PC-9 (cell line): Measurements from ENCODE around the gene RIMBP2. TPM values are rescaled to one million over a fixed set of nuclear protein-coding genes. Genes with fewer than 3 reads are reported as not detected.

Experiments used
- BruUV-seq: library from RNA; stranded (reverse); fragments of 400-500 nt; replicated peaks from 2 replicates; lab custom pipeline; 2021; lab: Mats Ljungman, UMichigan
- CTCF ChIA-PET: fragments of 300-600 bp; sonication (Branson Sonifier 250); formaldehyde crosslinking; loops from one replicate; lab custom pipeline; 2022; ENCODE audit warnings: antibody characterized with exemption; lab: Charles Lee
- POLR2A ChIA-PET: fragments of 300-600 bp; sonication (Branson Sonifier 250); formaldehyde crosslinking; loops from one replicate; lab custom pipeline; 2022; ENCODE audit warnings: antibody characterized with exemption; ENCODE audit not compliant: unreplicated experiment; lab: Charles Lee
- DNase-seq, 2 experiments: peaks; one replicate each; pipeline versions ENCODE4 v3.0.0 to v3.0.0-alpha.2; 2015 to 2022; ENCODE audit warnings: mixed read lengths in 1 of 2
- H2AFZ ChIP-seq: fragments of 200-600 bp; sonication (generic); 2 replicates; pipeline ENCODE4 v1.8.1; 2017; ENCODE audit warnings: antibody characterized with exemption
- H3F3A ChIP-seq: fragments of 200-600 bp; sonication (generic); 2 replicates; pipeline ENCODE4 v1.8.1; 2017; ENCODE audit warnings: antibody characterized with exemption, mild to moderate bottlenecking, low read depth; ENCODE audit not compliant: insufficient read depth
- H3K27ac ChIP-seq: fragments of 200-600 bp; sonication (generic); 2 replicates; pipeline ENCODE4 v1.6.1; 2016; ENCODE audit warnings: mixed run types
- H3K27me3 ChIP-seq: fragments of 200-600 bp; sonication (generic); 2 replicates; pipeline ENCODE4 v1.6.1; 2016; ENCODE audit warnings: low read depth, mixed run types; ENCODE audit not compliant: insufficient read depth
- H3K36me3 ChIP-seq: fragments of 200-600 bp; sonication (generic); 2 replicates; pipeline ENCODE4 v1.6.1; 2016; ENCODE audit warnings: low read depth, mixed run types
- H3K4me1 ChIP-seq: fragments of 200-600 bp; sonication (generic); replicated peaks from 2 replicates; pipeline ENCODE4 v1.6.1; 2016; ENCODE audit warnings: mixed run types; ENCODE audit not compliant: insufficient read depth
- H3K4me2 ChIP-seq: fragments of 200-600 bp; sonication (generic); 2 replicates; pipeline ENCODE4 v1.6.1; 2017; ENCODE audit warnings: mixed run types
- H3K4me3 ChIP-seq: fragments of 200-600 bp; sonication (generic); 2 replicates; pipeline ENCODE4 v1.6.1; 2016; ENCODE audit warnings: mixed run types
- H3K79me2 ChIP-seq: fragments of 200-600 bp; sonication (generic); 2 replicates; pipeline ENCODE4 v1.6.1; 2017; ENCODE audit warnings: low read depth, mixed run types
- H3K9me2 ChIP-seq: fragments of 200-600 bp; sonication (generic); 2 replicates; pipeline ENCODE4 v1.8.1; 2017; ENCODE audit warnings: mild to moderate bottlenecking; ENCODE audit not compliant: insufficient read depth
- H3K9me3 ChIP-seq: fragments of 200-600 bp; sonication (generic); 2 replicates; pipeline ENCODE4 v1.8.1; 2016; ENCODE audit warnings: low read depth; ENCODE audit not compliant: insufficient read depth
- H4K20me1 ChIP-seq: fragments of 200-600 bp; sonication (generic); 2 replicates; pipeline ENCODE4 v1.8.1; 2017; ENCODE audit not compliant: insufficient read depth
- EZH2 ChIP-seq: fragments of 200-600 bp; sonication (generic); IDR thresholded peaks from 2 replicates; pipeline ENCODE4 v1.8.0; 2017; ENCODE audit warnings: antibody characterized with exemption, low read depth
- intact Hi-C: fragments of 100-400 bp; cut with micrococcal nuclease; formaldehyde crosslinking; loops from one replicate; pipeline ENCODE4 v1.10.0; 2022; ENCODE audit not compliant: unreplicated experiment
- total RNA-seq: library from RNA; stranded (reverse); gene quantifications from 2 replicates; pipeline ENCODE4 v1.2.3, GENCODE V29; 2021
- TF ChIP-seq, protein P1 (sequence below): fragments of 200-600 bp; sonication (generic); conservative IDR thresholded peaks from 2 replicates; pipeline ENCODE4 v1.6.1; 2017; ENCODE audit warnings: mixed run types, antibody characterized with exemption, mild to moderate bottlenecking, moderate library complexity

The RIMBP2 gene
- total RNA-seq, 1 experiment from 2014 or later, result not detected

DNA sequence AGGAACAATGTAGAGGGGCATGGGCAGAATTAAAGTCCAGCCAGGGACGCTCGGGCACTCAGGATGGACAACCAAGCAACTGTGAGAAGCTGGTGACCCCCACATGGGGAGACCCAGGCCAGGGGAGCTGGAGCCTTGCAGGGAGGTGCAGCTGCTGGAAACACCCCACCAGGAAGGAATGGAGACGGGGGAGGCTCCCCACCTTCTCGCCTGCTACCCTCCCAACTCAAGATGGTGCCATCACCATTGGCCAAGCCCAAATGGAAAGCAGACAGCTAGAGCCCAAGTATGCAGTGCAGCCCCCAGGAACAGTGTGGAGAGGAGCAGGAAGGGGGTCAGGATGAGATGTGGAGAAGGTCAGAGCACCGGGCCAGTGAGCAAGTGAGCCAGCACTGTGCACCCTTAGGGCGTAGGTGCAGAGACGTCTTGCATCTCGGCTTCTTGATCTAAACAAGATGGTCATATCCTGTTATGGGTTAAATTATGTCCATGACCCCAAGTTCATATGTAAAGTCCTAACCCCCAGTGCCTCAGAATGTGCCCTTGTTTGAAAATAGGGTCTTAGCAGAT, 159.5 kb downstream of the RIMBP2 start:
- TF ChIP-seq EZH2, result no peak
- TF ChIP-seq, protein P1, sequence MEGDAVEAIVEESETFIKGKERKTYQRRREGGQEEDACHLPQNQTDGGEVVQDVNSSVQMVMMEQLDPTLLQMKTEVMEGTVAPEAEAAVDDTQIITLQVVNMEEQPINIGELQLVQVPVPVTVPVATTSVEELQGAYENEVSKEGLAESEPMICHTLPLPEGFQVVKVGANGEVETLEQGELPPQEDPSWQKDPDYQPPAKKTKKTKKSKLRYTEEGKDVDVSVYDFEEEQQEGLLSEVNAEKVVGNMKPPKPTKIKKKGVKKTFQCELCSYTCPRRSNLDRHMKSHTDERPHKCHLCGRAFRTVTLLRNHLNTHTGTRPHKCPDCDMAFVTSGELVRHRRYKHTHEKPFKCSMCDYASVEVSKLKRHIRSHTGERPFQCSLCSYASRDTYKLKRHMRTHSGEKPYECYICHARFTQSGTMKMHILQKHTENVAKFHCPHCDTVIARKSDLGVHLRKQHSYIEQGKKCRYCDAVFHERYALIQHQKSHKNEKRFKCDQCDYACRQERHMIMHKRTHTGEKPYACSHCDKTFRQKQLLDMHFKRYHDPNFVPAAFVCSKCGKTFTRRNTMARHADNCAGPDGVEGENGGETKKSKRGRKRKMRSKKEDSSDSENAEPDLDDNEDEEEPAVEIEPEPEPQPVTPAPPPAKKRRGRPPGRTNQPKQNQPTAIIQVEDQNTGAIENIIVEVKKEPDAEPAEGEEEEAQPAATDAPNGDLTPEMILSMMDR, result no peak
- no peaks in the 10 kb centered on the region for H4K20me1 ChIP-seq
- no peaks in the 10 kb centered on the region for H3K9me2 ChIP-seq
- H3K27ac ChIP-seq, result no peak overlapping the region
- ChIA-PET POLR2A (no interaction called here), CTCF (no interaction called here)
- BruUV-seq, result no TSS peak
- H3K4me2 ChIP-seq, result no peak overlapping the region
- DNase-seq, result no peak
- peaks cover 63% of the 10 kb centered on the region for H3K27me3 ChIP-seq
- no peaks in the 10 kb centered on the region for H3K4me1 ChIP-seq
- no peaks in the 10 kb centered on the region for H3K36me3 ChIP-seq
- H3K4me3 ChIP-seq, result no peak overlapping the region
- intact Hi-C loops, result no loop called here
- H3K79me2 ChIP-seq, result no peaks in the 10 kb centered on the region
- no peaks in the 10 kb centered on the region for H3F3A ChIP-seq
- H2AFZ ChIP-seq, result no peak overlapping the region
- no peaks in the 10 kb centered on the region for H3K9me3 ChIP-seq

GRCh38 chr12:130555628-130556485, 160.2 kb downstream of the RIMBP2 start:
- ChIA-PET CTCF (no interaction called here), POLR2A (no interaction called here)
- Histone ChIP-seq H3K9me2 (no peaks in the 10 kb centered on the region), H3K36me3 (no peaks in the 10 kb centered on the region), H3K4me3 (no peak overlapping the region), H3K4me2 (no peak overlapping the region), H3F3A (no peaks in the 10 kb centered on the region), H3K79me2 (no peaks in the 10 kb centered on the region), H3K27me3 (peaks cover 63% of the 10 kb centered on the region), H3K27ac (no peak overlapping the region), H3K9me3 (no peaks in the 10 kb centered on the region), H3K4me1 (no peaks in the 10 kb centered on the region), H4K20me1 (no peaks in the 10 kb centered on the region), H2AFZ (no peak overlapping the region)
- intact Hi-C loops, result no loop called here
- TF ChIP-seq, protein P1, result no peak
- TF ChIP-seq EZH2, result no peak
- no peak for DNase-seq
- BruUV-seq, result no TSS peak

DNA sequence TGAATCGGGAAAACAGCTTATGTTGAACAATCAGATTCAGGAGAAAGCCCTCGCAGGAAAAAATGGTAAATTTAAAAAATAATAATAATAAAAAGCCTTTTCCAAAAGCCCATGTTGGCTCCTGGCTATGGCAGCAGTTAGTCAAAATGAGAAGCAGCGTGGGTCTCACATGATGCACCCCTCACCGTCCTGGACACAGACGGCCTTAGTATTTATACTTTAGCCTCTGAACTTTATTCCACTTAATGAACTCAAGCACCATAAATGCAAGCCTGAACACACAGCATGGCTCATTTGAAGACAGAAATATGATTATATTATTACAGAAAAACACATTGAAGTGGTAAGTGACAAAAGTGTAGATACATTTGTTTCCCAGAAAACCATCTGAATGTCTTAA, 160.9 kb downstream of the RIMBP2 start:
- CTCF ChIA-PET, result no interaction called here
- intact Hi-C loops, result no loop called here
- BruUV-seq, result no TSS peak
- Histone ChIP-seq H4K20me1 (no peaks in the 10 kb centered on the region), H3K4me1 (no peaks in the 10 kb centered on the region), H3K9me2 (no peaks in the 10 kb centered on the region), H2AFZ (no peak overlapping the region), H3F3A (no peaks in the 10 kb centered on the region), H3K27ac (no peak overlapping the region), H3K79me2 (no peaks in the 10 kb centered on the region), H3K4me2 (no peak overlapping the region), H3K27me3 (peaks cover 63% of the 10 kb centered on the region), H3K36me3 (no peaks in the 10 kb centered on the region), H3K4me3 (no peak overlapping the region), H3K9me3 (no peaks in the 10 kb centered on the region)
- TF ChIP-seq EZH2, result no peak
- TF ChIP-seq, protein P1, result no peak
- DNase-seq, result no peak
- POLR2A ChIA-PET, result no interaction called here
